H7 (cell line): ENCODE measurements around the gene DONSON. TPM values are rescaled to one million over a fixed set of nuclear protein-coding genes. Genes with fewer than 3 reads are reported as not detected.

ENCODE experiments used
- DNase-seq: peaks from one replicate; pipeline ENCODE4 v3.0.0; 2012
- H3K27me3 ChIP-seq: 2 replicates; pipeline ENCODE4 v1.6.0; 2011; ENCODE audit warnings: mild to moderate bottlenecking, low read length; ENCODE audit not compliant: control insufficient read depth, insufficient read depth
- H3K36me3 ChIP-seq: replicated peaks from 2 replicates; pipeline ENCODE4 v1.5.1; 2011; ENCODE audit warnings: low read length; ENCODE audit not compliant: control insufficient read depth, insufficient read depth
- H3K4me3 ChIP-seq: 2 replicates; pipeline ENCODE4 v1.5.1; 2011; ENCODE audit warnings: low read depth, mild to moderate bottlenecking, control low read depth, low read length, moderate library complexity; ENCODE audit not compliant: insufficient read depth
- total RNA-seq: library from RNA; depleted of rRNA; stranded (reverse); fragments of >200 nt; shearing (Covaris generic); gene quantifications from 2 replicates; pipeline ENCODE4 v1.2.3, GENCODE V29; 2014; rRNA removed

Gene DONSON
- total RNA-seq, 1 experiment from 2014 or later = 37.6 TPM

- no peak for DNase-seq
- Histone ChIP-seq H3K27me3 (no peaks in the 10 kb centered on the region), H3K36me3 (peaks cover 16% of the 10 kb centered on the region), H3K4me3 (peak overlapping the region; percentile 96)
These were observed 47.3 kb downstream of the DONSON start for GRCh38 chr21:33541105-33541711.

- DNase-seq = no peak
- H3K27me3 ChIP-seq = no peaks in the 10 kb centered on the region
- peak overlapping the region; percentile 96; the same call in 1 of the 2 replicates for H3K4me3 ChIP-seq
- H3K36me3 ChIP-seq = peaks cover 18% of the 10 kb centered on the region
These were observed 47.8 kb downstream of the DONSON start for GRCh38 chr21:33540711-33541104.

- Histone ChIP-seq H3K4me3 (no peak overlapping the region), H3K36me3 (peaks cover 22% of the 10 kb centered on the region), H3K27me3 (no peaks in the 10 kb centered on the region)
- no peak for DNase-seq
These were observed 48.9 kb downstream of the DONSON start for GRCh38 chr21:33539616-33540015.

GRCh38 chr21:33537212-33537611, 51.3 kb downstream of the DONSON start:
- peaks cover 40% of the 10 kb centered on the region for H3K36me3 ChIP-seq

GRCh38 chr21:33531007-33531406, 57.5 kb downstream of the DONSON start:
- Histone ChIP-seq H3K27me3 (no peaks in the 10 kb centered on the region), H3K4me3 (no peak overlapping the region), H3K36me3 (peaks cover 52% of the 10 kb centered on the region)
- DNase-seq = no peak

More at GRCh38 chr21:33537212-33537611, 51.3 kb downstream of the DONSON start:
- Histone ChIP-seq H3K4me3 (no peak overlapping the region), H3K27me3 (no peaks in the 10 kb centered on the region)
- no peak for DNase-seq

Other genes with a start within 250 kb of the DONSON start
- 37.8 and 46.1 TPM in 2 replicates for gene IFNGR2, start 185.3 kb downstream of the DONSON start, total RNA-seq
- 8.5 and 13.0 TPM in 2 replicates for gene TMEM50B, start 108.7 kb downstream of the DONSON start, total RNA-seq
- 1.0 and 1.4 TPM in 2 replicates for gene DNAJC28, start 97.0 kb downstream of the DONSON start, total RNA-seq
- gene GART, start 46.6 kb downstream of the DONSON start, total RNA-seq = 144 and 153 TPM in 2 replicates
- gene SON, start 45.6 kb downstream of the DONSON start, total RNA-seq = 73.8 and 89.9 TPM in 2 replicates
- 8.3 and 20.0 TPM in 2 replicates for gene CRYZL1, start 53.1 kb upstream of the DONSON start, total RNA-seq
- 44.3 and 88.6 TPM in 2 replicates for gene ITSN1, start 53.8 kb upstream of the DONSON start, total RNA-seq